Liver (tissue), 9 donors: ENCODE results near the gene HAGH. TPM values are rescaled to one million over a fixed set of nuclear protein-coding genes. Genes with fewer than 3 reads are reported as not detected.

Source experiments
- DNase-seq: peaks from one replicate; pipeline ENCODE4 v3.0.0-alpha.2; 2017; ENCODE audit warnings: low spot score
- H3K27ac ChIP-seq, 2 donors: one replicate each; pipeline ENCODE4 v1.7.0; 2013; ENCODE audit warnings: inconsistent platforms in 2 of 2, low read length in 2 of 2, control low read depth in 1 of 2, low read depth in 1 of 2, mild to moderate bottlenecking in 1 of 2
- H3K27me3 ChIP-seq, 4 donors: one replicate each; pipeline versions ENCODE4 v1.6.1 to v1.7.0; 2013; ENCODE audit warnings: low read length in 3 of 4, inconsistent platforms in 1 of 4, mild to moderate bottlenecking in 1 of 4, moderate library complexity in 1 of 4; ENCODE audit not compliant: control insufficient read depth in 4 of 4, insufficient read depth in 4 of 4
- H3K36me3 ChIP-seq, 4 donors: one replicate each; pipeline versions ENCODE4 v1.6.1 to v1.7.0; 2013; ENCODE audit warnings: low read length in 3 of 4, mild to moderate bottlenecking in 3 of 4, low read depth in 1 of 4, moderate library complexity in 1 of 4; ENCODE audit not compliant: control insufficient read depth in 4 of 4, insufficient read depth in 3 of 4
- H3K4me1 ChIP-seq, 4 donors: one replicate each; pipeline versions ENCODE4 v1.6.1 to v1.7.0; 2013; ENCODE audit warnings: low read length in 3 of 4, mild to moderate bottlenecking in 3 of 4, moderate library complexity in 1 of 4; ENCODE audit not compliant: control insufficient read depth in 4 of 4, insufficient read depth in 4 of 4
- H3K4me3 ChIP-seq, 3 donors: one replicate each; pipeline versions ENCODE4 v1.6.1 to v1.7.0; 2013; ENCODE audit warnings: low read length in 3 of 3, control low read depth in 1 of 3, low read depth in 1 of 3, mild to moderate bottlenecking in 1 of 3
- H3K9ac ChIP-seq, 2 donors: one replicate each; pipeline ENCODE4 v1.7.0; 2013; ENCODE audit warnings: low read length in 2 of 2, mild to moderate bottlenecking in 2 of 2, moderate library complexity in 2 of 2, control low read depth in 1 of 2, low read depth in 1 of 2
- H3K9me3 ChIP-seq, 4 donors: one replicate each; pipeline versions ENCODE4 v1.6.1 to v1.7.0; 2013; ENCODE audit warnings: low read length in 3 of 4; ENCODE audit not compliant: control insufficient read depth in 4 of 4
- ATF3 ChIP-seq: IDR thresholded peaks from 2 replicates; pipeline ENCODE4 v1.6.1; 2016; ENCODE audit warnings: antibody characterized with exemption
- EGR1 ChIP-seq, 2 donors: IDR thresholded peaks; 2 replicates each; pipeline ENCODE4 v1.6.1; 2016 to 2018; ENCODE audit warnings: antibody characterized with exemption in 2 of 2, low read depth in 2 of 2
- FOXA1 ChIP-seq: IDR thresholded peaks from 2 replicates; pipeline ENCODE4 v1.6.1; 2016; ENCODE audit warnings: antibody characterized with exemption
- FOXA2 ChIP-seq: IDR thresholded peaks from 2 replicates; pipeline ENCODE4 v1.6.1; 2016; ENCODE audit warnings: antibody characterized with exemption
- GABPA ChIP-seq, 2 donors: IDR thresholded peaks in 1 of 2; conservative IDR thresholded peaks in 1 of 2; 2 replicates each; pipeline ENCODE4 v1.6.1; 2016; ENCODE audit warnings: antibody characterized with exemption in 2 of 2, mild to moderate bottlenecking in 1 of 2, moderate library complexity in 1 of 2
- HNF4A ChIP-seq, 2 donors: conservative IDR thresholded peaks; 2 replicates each; pipeline ENCODE4 v1.6.1; 2016; ENCODE audit warnings: antibody characterized with exemption in 2 of 2, mild to moderate bottlenecking in 2 of 2
- HNF4G ChIP-seq: IDR thresholded peaks from 2 replicates; pipeline ENCODE4 v1.6.1; 2016; ENCODE audit warnings: antibody characterized with exemption
- JUND ChIP-seq, 2 donors: IDR thresholded peaks; 2 replicates each; pipeline ENCODE4 v1.6.1; 2016; ENCODE audit warnings: antibody characterized with exemption in 2 of 2
- RAD21 ChIP-seq, 2 donors: IDR thresholded peaks; 2 replicates each; pipeline ENCODE4 v1.6.1; 2016; ENCODE audit warnings: antibody characterized with exemption in 2 of 2, mild to moderate bottlenecking in 2 of 2
- SP1 ChIP-seq: IDR thresholded peaks from 2 replicates; pipeline ENCODE4 v1.6.1; 2018; ENCODE audit warnings: antibody characterized with exemption, mild to moderate bottlenecking
- TAF1 ChIP-seq: conservative IDR thresholded peaks from 2 replicates; pipeline ENCODE4 v1.6.1; 2016; ENCODE audit warnings: antibody characterized with exemption, mild to moderate bottlenecking
- YY1 ChIP-seq: IDR thresholded peaks from 2 replicates; pipeline ENCODE4 v1.6.1; 2016; ENCODE audit warnings: antibody characterized with exemption, mild to moderate bottlenecking
- WGBS: extraction: QIAGEN DNeasy Blood & Tissue Kit; methylation state at CpG from one replicate; pipeline ENCODE4 v1.1.7; 2013; 5-methylcytosine and 5-hydroxymethylcytosine counted together
- polyA plus RNA-seq, 2 donors: library from polyadenylated mRNA; stranded (reverse) in 1 of 2; unstranded in 1 of 2; fragments of 200-250 nt in 1 of 2; fragments of >200 nt in 1 of 2; fragmentation: Nextera tagmentation in 1 of 2; extraction: Ambion mirVana in 1 of 2; gene quantifications; one replicate each; pipeline versions ENCODE4 v1.2.1 to v1.2.3, GENCODE V29; 2013 to 2015
- total RNA-seq, 2 donors: library from RNA; depleted of rRNA; stranded (reverse); fragments of >200 nt; gene quantifications; one replicate each; pipeline ENCODE4 v1.2.3, GENCODE V29; 2014
- TF ChIP-seq, protein P1 (sequence below): fragments of 150-350 bp; IDR thresholded peaks from 2 replicates; pipeline ENCODE4 v1.5.1; 2017; ENCODE audit warnings: improper control_type of control experiment, low read depth, low read length; ENCODE audit not compliant: missing input control
- TF ChIP-seq, protein P2 (sequence below): IDR thresholded peaks from 2 replicates; pipeline ENCODE4 v1.6.1; 2016; ENCODE audit warnings: antibody characterized with exemption, mild to moderate bottlenecking
- donor health status: healthy.
- donor health status: healthy.
- donor health status: healthy.
- donor health status: healthy.
- donor health status: healthy.

Gene HAGH
- total and polyA plus RNA-seq, 4 donors, result 169 to 252 (median 204) TPM

DNA sequence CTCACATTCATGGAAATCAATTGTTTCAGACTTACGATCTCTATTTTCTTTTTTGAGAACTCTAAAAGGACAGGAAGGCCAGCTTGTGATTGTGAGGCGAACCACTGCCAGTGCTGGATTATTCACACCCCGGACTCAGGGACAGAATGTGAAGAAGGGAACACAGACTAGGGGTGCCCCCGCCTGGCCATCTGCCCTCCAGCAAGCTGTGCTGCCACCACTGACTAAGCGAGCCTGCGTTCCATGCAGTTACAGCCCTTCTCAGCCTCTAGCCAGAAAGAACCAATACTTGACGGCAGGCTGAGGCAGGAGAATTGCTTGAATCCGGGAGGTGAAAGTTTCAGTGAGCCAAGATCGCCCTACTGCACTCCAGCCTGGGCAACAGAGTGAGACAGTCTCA is 2.8 kb downstream of the HAGH start:
- no peaks in the 10 kb centered on the region for H3K9me3 ChIP-seq
- TF ChIP-seq TAF1, result no peak
- TF ChIP-seq RAD21 (IDR thresholded peaks at IDR 0.05), result peak; percentile 64 to 65
- TF ChIP-seq, protein P1, sequence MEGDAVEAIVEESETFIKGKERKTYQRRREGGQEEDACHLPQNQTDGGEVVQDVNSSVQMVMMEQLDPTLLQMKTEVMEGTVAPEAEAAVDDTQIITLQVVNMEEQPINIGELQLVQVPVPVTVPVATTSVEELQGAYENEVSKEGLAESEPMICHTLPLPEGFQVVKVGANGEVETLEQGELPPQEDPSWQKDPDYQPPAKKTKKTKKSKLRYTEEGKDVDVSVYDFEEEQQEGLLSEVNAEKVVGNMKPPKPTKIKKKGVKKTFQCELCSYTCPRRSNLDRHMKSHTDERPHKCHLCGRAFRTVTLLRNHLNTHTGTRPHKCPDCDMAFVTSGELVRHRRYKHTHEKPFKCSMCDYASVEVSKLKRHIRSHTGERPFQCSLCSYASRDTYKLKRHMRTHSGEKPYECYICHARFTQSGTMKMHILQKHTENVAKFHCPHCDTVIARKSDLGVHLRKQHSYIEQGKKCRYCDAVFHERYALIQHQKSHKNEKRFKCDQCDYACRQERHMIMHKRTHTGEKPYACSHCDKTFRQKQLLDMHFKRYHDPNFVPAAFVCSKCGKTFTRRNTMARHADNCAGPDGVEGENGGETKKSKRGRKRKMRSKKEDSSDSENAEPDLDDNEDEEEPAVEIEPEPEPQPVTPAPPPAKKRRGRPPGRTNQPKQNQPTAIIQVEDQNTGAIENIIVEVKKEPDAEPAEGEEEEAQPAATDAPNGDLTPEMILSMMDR, result peak; percentile 29
- TF ChIP-seq GABPA (IDR thresholded peaks at IDR 0.05 in 1 of 2, conservative IDR thresholded peaks at IDR 0.05 in 1 of 2), result peak in 1 of 2 donors; percentile 13
- no peaks in the 10 kb centered on the region for H3K27me3 ChIP-seq
- peak; percentile 75 for DNase-seq
- peak overlapping the region in 1 of 3 donors; percentile 8 for H3K4me3 ChIP-seq
- peak overlapping the region in 1 of 2 donors; percentile 83 for H3K27ac ChIP-seq
- 32% methylated on average over 9 of the region's 9 CpGs for WGBS
- peak overlapping the region in 1 of 2 donors; percentile 26 for H3K9ac ChIP-seq
- H3K36me3 ChIP-seq, result peaks cover 10 to 20% (median 18%) of the 10 kb centered on the region in 4 donors
- H3K4me1 ChIP-seq, result peaks cover 11 to 81% (median 68%) of the 10 kb centered on the region in 4 donors

DNA sequence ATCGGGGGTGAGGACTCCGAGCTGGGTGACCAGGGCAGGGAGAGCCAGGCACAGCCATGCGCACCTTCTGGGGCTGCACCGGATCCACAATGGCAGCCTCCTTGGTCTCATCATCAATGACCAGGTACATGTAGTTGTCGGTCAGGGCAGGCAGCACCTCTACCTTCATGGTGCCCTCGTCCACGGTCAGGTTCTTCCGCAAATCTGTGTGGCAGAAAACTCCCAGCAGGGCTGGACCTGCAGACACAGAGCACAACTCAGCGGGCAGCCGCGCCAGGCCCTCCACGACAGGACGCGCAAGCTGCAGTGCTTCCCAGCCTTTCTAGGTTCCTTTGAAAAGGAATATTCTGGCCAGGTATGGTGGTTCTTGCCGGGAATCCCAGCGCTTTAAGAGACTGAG is 3.8 kb downstream of the HAGH start:
- WGBS, result 87% methylated on average over 16 of the region's 16 CpGs
- DNase-seq, result no peak
- peaks cover 11 to 84% (median 72%) of the 10 kb centered on the region in 4 donors for H3K4me1 ChIP-seq
- TF ChIP-seq TAF1, result no peak
- TF ChIP-seq, protein P1, result no peak
- TF ChIP-seq HNF4G, result no peak
- no peak for TF ChIP-seq YY1
- no peak for TF ChIP-seq FOXA2
- TF ChIP-seq, protein P2, sequence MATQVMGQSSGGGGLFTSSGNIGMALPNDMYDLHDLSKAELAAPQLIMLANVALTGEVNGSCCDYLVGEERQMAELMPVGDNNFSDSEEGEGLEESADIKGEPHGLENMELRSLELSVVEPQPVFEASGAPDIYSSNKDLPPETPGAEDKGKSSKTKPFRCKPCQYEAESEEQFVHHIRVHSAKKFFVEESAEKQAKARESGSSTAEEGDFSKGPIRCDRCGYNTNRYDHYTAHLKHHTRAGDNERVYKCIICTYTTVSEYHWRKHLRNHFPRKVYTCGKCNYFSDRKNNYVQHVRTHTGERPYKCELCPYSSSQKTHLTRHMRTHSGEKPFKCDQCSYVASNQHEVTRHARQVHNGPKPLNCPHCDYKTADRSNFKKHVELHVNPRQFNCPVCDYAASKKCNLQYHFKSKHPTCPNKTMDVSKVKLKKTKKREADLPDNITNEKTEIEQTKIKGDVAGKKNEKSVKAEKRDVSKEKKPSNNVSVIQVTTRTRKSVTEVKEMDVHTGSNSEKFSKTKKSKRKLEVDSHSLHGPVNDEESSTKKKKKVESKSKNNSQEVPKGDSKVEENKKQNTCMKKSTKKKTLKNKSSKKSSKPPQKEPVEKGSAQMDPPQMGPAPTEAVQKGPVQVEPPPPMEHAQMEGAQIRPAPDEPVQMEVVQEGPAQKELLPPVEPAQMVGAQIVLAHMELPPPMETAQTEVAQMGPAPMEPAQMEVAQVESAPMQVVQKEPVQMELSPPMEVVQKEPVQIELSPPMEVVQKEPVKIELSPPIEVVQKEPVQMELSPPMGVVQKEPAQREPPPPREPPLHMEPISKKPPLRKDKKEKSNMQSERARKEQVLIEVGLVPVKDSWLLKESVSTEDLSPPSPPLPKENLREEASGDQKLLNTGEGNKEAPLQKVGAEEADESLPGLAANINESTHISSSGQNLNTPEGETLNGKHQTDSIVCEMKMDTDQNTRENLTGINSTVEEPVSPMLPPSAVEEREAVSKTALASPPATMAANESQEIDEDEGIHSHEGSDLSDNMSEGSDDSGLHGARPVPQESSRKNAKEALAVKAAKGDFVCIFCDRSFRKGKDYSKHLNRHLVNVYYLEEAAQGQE, result no peak
- no peak for TF ChIP-seq EGR1 (IDR thresholded peaks at IDR 0.05; ENCODE audit: low read depth in 2 of 2)
- TF ChIP-seq JUND (IDR thresholded peaks at IDR 0.05), result no peak
- no peak for TF ChIP-seq FOXA1
- no peak for TF ChIP-seq SP1
- no peak for TF ChIP-seq RAD21 (IDR thresholded peaks at IDR 0.05)
- no peak for TF ChIP-seq GABPA (IDR thresholded peaks at IDR 0.05 in 1 of 2, conservative IDR thresholded peaks at IDR 0.05 in 1 of 2)
- TF ChIP-seq ATF3, result no peak
- no peak for TF ChIP-seq HNF4A (conservative IDR thresholded peaks at IDR 0.05)
- H3K27ac ChIP-seq, result peak overlapping the region in 1 of 2 donors; percentile 1
- H3K9ac ChIP-seq, result no peak overlapping the region
- no peak overlapping the region for H3K4me3 ChIP-seq
- H3K9me3 ChIP-seq, result no peaks in the 10 kb centered on the region
- peaks cover 10 to 20% (median 19%) of the 10 kb centered on the region in 4 donors for H3K36me3 ChIP-seq
- no peaks in the 10 kb centered on the region for H3K27me3 ChIP-seq
